PC-3 (cell line): ENCODE results near the gene SCYL1. TPM values are rescaled to one million over a fixed set of nuclear protein-coding genes. Genes with fewer than 3 reads are reported as not detected.

Experiments
- ATAC-seq: fragments of 200-7000 bp; cut with Tn5 transposase; 2 replicates; pipeline ENCODE4 v1.9.1; 2020; ENCODE audit warnings: mild to moderate bottlenecking, moderate library complexity
- BruUV-seq: library from RNA; stranded (reverse); fragments of 400-500 nt; replicated peaks from 2 replicates; lab custom pipeline; 2021; lab: Mats Ljungman, UMichigan
- CTCF ChIA-PET: fragments of 300-600 bp; sonication (Branson Sonifier 250); formaldehyde crosslinking; loops from one replicate; lab custom pipeline; 2022; ENCODE audit warnings: antibody characterized with exemption; lab: Charles Lee
- POLR2A ChIA-PET: fragments of 300-600 bp; sonication (Branson Sonifier 250); formaldehyde crosslinking; loops from one replicate; lab custom pipeline; 2022; ENCODE audit warnings: antibody characterized with exemption; ENCODE audit not compliant: unreplicated experiment; lab: Charles Lee
- DNase-seq: peaks from one replicate; pipeline ENCODE4 v3.0.0-alpha.2; 2015
- H2AFZ ChIP-seq: fragments of 300-600 bp; sonication (generic); 2 replicates; pipeline ENCODE4 v1.6.0; 2016; ENCODE audit warnings: antibody characterized with exemption, low read length
- H3F3A ChIP-seq: fragments of 300-600 bp; sonication (generic); one replicate; pipeline ENCODE4 v1.6.0; 2017; ENCODE audit warnings: antibody characterized with exemption, low read length, control low read depth, mild to moderate bottlenecking; ENCODE audit not compliant: unreplicated experiment
- H3K27ac ChIP-seq: fragments of 300-600 bp; sonication (generic); 2 replicates; pipeline ENCODE4 v1.5.1; 2016; ENCODE audit warnings: mild to moderate bottlenecking, low read length
- H3K27me3 ChIP-seq: fragments of 300-600 bp; sonication (generic); 2 replicates; pipeline ENCODE4 v1.6.1; 2016; ENCODE audit warnings: low read length, mixed read lengths
- H3K36me3 ChIP-seq: fragments of 300-600 bp; sonication (generic); 2 replicates; pipeline ENCODE4 v1.6.1; 2016; ENCODE audit warnings: low read depth, mixed run types, low read length, mixed read lengths
- H3K4me1 ChIP-seq: fragments of 300-600 bp; sonication (generic); 2 replicates; pipeline ENCODE4 v1.5.1; 2016; ENCODE audit warnings: low read length; ENCODE audit not compliant: insufficient read depth
- H3K4me2 ChIP-seq: fragments of 300-600 bp; sonication (generic); 2 replicates; pipeline ENCODE4 v1.6.0; 2016; ENCODE audit warnings: low read length
- H3K4me3 ChIP-seq: fragments of 300-600 bp; sonication (generic); 2 replicates; pipeline ENCODE4 v1.5.1; 2016; ENCODE audit warnings: mild to moderate bottlenecking, low read length, mixed read lengths
- H3K79me2 ChIP-seq: fragments of 300-600 bp; sonication (generic); 2 replicates; pipeline ENCODE4 v1.6.1; 2017; ENCODE audit warnings: low read length, mixed read lengths
- H3K9ac ChIP-seq: fragments of 300-600 bp; sonication (generic); 2 replicates; pipeline ENCODE4 v1.6.0; 2016; ENCODE audit warnings: mild to moderate bottlenecking, low read length
- H3K9me2 ChIP-seq: fragments of 300-600 bp; sonication (generic); replicated peaks from 2 replicates; pipeline ENCODE4 v1.6.1; 2016; ENCODE audit warnings: mixed run types, low read length, mixed read lengths
- H3K9me3 ChIP-seq: fragments of 300-600 bp; sonication (generic); 2 replicates; pipeline ENCODE4 v1.6.1; 2016; ENCODE audit warnings: low read length, mixed read lengths
- H4K20me1 ChIP-seq: fragments of 300-600 bp; sonication (generic); 2 replicates; pipeline ENCODE4 v1.6.1; 2016; ENCODE audit warnings: low read length, mixed read lengths
- CTCF ChIP-seq: fragments of 300-600 bp; sonication (generic); conservative IDR thresholded peaks from 2 replicates; pipeline ENCODE4 v1.5.1; 2017; ENCODE audit warnings: antibody characterized with exemption, low read depth, mild to moderate bottlenecking, low read length
- EZH2 ChIP-seq: fragments of 300-600 bp; sonication (generic); IDR thresholded peaks from one replicate; pipeline ENCODE4 v1.6.1; 2017; ENCODE audit warnings: antibody characterized with exemption, mild to moderate bottlenecking, low read length; ENCODE audit not compliant: unreplicated experiment
- EZH2phosphoT487 ChIP-seq: fragments of 300-600 bp; sonication (generic); IDR thresholded peaks from 2 replicates; pipeline ENCODE4 v1.6.1; 2018; ENCODE audit warnings: mild to moderate bottlenecking, antibody characterized with exemption, low read length, borderline replicate concordance
- intact Hi-C: fragments of 100-400 bp; cut with micrococcal nuclease; formaldehyde crosslinking; loops from 2 replicates; pipeline ENCODE4 v1.9.0; 2023
- total RNA-seq: library from RNA; depleted of rRNA; stranded (reverse); fragments of >200 nt; gene quantifications from 2 replicates; pipeline ENCODE4 v1.2.3, GENCODE V29; 2014

SCYL1 gene
- total RNA-seq, 1 experiment from 2014 or later, result 201 TPM

GRCh38 chr11:65496304-65497140, 28.4 kb upstream of the SCYL1 start:
- DNase-seq, result no peak
- H4K20me1 ChIP-seq, result peaks cover 25% of the 10 kb centered on the region
- no peak for TF ChIP-seq CTCF
- TF ChIP-seq EZH2, result no peak
- no peak for TF ChIP-seq EZH2phosphoT487
- intact Hi-C loops, result loop anchor here (2.0 kb wide), 1 partner anchor 24 kb away; no protein-coding TSS in a partner anchor
- H3K79me2 ChIP-seq, result peaks cover 53% of the 10 kb centered on the region
- H3K9me3 ChIP-seq, result no peaks in the 10 kb centered on the region
- H3K4me3 ChIP-seq, result peak overlapping the region; percentile 32
- ATAC-seq, result no peak
- peak overlapping the region; percentile 71 for H2AFZ ChIP-seq
- H3K27me3 ChIP-seq, result no peaks in the 10 kb centered on the region
- CTCF ChIA-PET, result interaction anchor here (0.9 to 1.1 kb wide), 2 partner anchors 17 to 19 kb away, joined by 3 to 4 read pairs; no protein-coding TSS in a partner anchor
- H3K9me2 ChIP-seq, result no peaks in the 10 kb centered on the region
- BruUV-seq, result TSS peak; percentile 62
- peaks cover 22% of the 10 kb centered on the region for H3K36me3 ChIP-seq
- peak overlapping the region; percentile 82 for H3K9ac ChIP-seq
- peaks cover 56% of the 10 kb centered on the region for H3K4me1 ChIP-seq
- peak overlapping the region; percentile 79 for H3K4me2 ChIP-seq
- H3K27ac ChIP-seq, result peak overlapping the region; percentile 92
- peaks cover 23% of the 10 kb centered on the region for H3F3A ChIP-seq
- POLR2A ChIA-PET, result interaction anchor here (0.5 to 3.0 kb wide), 9 partner anchors 10 to 939 kb away, joined by 3 to 40 read pairs (median 13); partner anchors contain the start of gene NEAT1

- H3K9me3 ChIP-seq, result no peaks in the 10 kb centered on the region
- H3K4me1 ChIP-seq, result peaks cover 48% of the 10 kb centered on the region
- POLR2A ChIA-PET, result interaction anchor here (0.5 to 3.0 kb wide), 11 partner anchors 9 to 940 kb away, joined by 3 to 40 read pairs (median 13); partner anchors contain the start of gene NEAT1
- intact Hi-C loops, result loop anchor here (2.0 kb wide), 1 partner anchor 25 kb away; no protein-coding TSS in a partner anchor
- DNase-seq (peak; percentile 99), ATAC-seq (peak; percentile 72)
- H3F3A ChIP-seq, result peaks cover 32% of the 10 kb centered on the region
- H3K9me2 ChIP-seq, result no peaks in the 10 kb centered on the region
- H3K4me2 ChIP-seq, result peak overlapping the region; percentile 90
- no TSS peak for BruUV-seq
- peak overlapping the region; percentile 95 for H3K27ac ChIP-seq
- H3K4me3 ChIP-seq, result peak overlapping the region; percentile 95
- CTCF ChIA-PET, result interaction anchor here (0.6 to 1.1 kb wide), 3 partner anchors 10 to 20 kb away, joined by 3 to 4 read pairs (median 3); no protein-coding TSS in a partner anchor
- no peaks in the 10 kb centered on the region for H3K27me3 ChIP-seq
- peak overlapping the region; percentile 88 for H2AFZ ChIP-seq
- peak overlapping the region; percentile 97 for H3K9ac ChIP-seq
- no peak for TF ChIP-seq EZH2
- TF ChIP-seq EZH2phosphoT487, result peak; percentile 70; the same call in 1 of the 2 replicates
- H3K79me2 ChIP-seq, result peaks cover 62% of the 10 kb centered on the region
- H4K20me1 ChIP-seq, result peaks cover 34% of the 10 kb centered on the region
- H3K36me3 ChIP-seq, result peaks cover 31% of the 10 kb centered on the region
Measured at GRCh38 chr11:65497141-65498041, 27.5 kb upstream of the SCYL1 start.
